Right atrium auricular region (tissue), 2 donors: ENCODE results near the gene RIMS1. TPM values are rescaled to one million over a fixed set of nuclear protein-coding genes. Genes with fewer than 3 reads are reported as not detected.

Experiments used
- DNase-seq: peaks from one replicate; pipeline ENCODE4 v3.0.0-alpha.2; 2019; ENCODE audit warnings: low spot score
- H3K27ac ChIP-seq, 2 donors: fragments of 200-600 bp; sonication (generic); 1 replicate in 1 of 2; 2 replicates in 1 of 2; pipeline ENCODE4 v1.5.1; 2016 to 2019
- H3K27me3 ChIP-seq, 2 donors: fragments of 200-600 bp; sonication (generic); one replicate each; pipeline versions ENCODE4 v1.5.1 to v1.6.0; 2017 to 2019
- H3K36me3 ChIP-seq: fragments of 200-600 bp; sonication (generic); one replicate; pipeline ENCODE4 v1.5.1; 2016
- H3K4me1 ChIP-seq, 2 donors: fragments of 200-600 bp; sonication (generic); one replicate each; pipeline versions ENCODE4 v1.5.1 to v1.6.0; 2017 to 2019
- H3K4me3 ChIP-seq, 2 donors: fragments of 200-600 bp; sonication (generic); 1 replicate in 1 of 2; 2 replicates in 1 of 2; pipeline ENCODE4 v1.5.1; 2017 to 2019; ENCODE audit warnings: mild to moderate bottlenecking in 1 of 2, moderate library complexity in 1 of 2
- H3K9me3 ChIP-seq, 2 donors: fragments of 200-600 bp; sonication (generic); one replicate each; pipeline ENCODE4 v1.5.1; 2019
- total RNA-seq, 2 donors: library from RNA; depleted of rRNA; stranded (reverse); fragments of >200 nt; gene quantifications; one replicate each; pipeline ENCODE4 v1.1.0, GENCODE V29; 2016
- TF ChIP-seq, protein P1 (sequence below), 2 donors: fragments of 200-600 bp; sonication (generic); IDR thresholded peaks; one replicate each; pipeline ENCODE4 v1.5.1; 2019; ENCODE audit warnings: antibody characterized with exemption in 2 of 2

RIMS1 gene
- total RNA-seq, 2 donors from 2014 or later = 0.55 to 1.3 TPM

DNA sequence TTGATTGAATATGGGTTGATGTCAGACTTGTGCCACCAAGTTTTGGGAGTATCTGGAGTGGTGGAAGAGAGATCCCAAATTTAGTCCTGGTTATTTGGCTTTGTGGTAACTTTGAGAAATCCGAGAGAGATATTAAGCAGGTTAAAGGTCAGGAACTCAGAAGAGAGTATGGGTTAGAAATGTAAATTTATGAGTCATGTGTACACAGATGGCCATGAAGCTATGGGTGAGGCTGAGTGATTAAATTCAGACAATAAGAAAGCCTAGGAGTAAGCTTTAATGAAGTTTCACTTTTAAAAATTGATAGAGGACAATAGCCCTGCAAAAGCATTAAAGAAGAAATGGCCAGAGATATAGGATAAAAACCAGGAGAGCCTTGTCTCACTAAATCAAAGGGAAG, 14.3 kb downstream of the RIMS1 start:
- TF ChIP-seq, protein P1, sequence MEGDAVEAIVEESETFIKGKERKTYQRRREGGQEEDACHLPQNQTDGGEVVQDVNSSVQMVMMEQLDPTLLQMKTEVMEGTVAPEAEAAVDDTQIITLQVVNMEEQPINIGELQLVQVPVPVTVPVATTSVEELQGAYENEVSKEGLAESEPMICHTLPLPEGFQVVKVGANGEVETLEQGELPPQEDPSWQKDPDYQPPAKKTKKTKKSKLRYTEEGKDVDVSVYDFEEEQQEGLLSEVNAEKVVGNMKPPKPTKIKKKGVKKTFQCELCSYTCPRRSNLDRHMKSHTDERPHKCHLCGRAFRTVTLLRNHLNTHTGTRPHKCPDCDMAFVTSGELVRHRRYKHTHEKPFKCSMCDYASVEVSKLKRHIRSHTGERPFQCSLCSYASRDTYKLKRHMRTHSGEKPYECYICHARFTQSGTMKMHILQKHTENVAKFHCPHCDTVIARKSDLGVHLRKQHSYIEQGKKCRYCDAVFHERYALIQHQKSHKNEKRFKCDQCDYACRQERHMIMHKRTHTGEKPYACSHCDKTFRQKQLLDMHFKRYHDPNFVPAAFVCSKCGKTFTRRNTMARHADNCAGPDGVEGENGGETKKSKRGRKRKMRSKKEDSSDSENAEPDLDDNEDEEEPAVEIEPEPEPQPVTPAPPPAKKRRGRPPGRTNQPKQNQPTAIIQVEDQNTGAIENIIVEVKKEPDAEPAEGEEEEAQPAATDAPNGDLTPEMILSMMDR (IDR thresholded peaks at IDR 0.05) = no peak
- DNase-seq = no peak
- H3K9me3 ChIP-seq = no peaks in the 10 kb centered on the region

DNA sequence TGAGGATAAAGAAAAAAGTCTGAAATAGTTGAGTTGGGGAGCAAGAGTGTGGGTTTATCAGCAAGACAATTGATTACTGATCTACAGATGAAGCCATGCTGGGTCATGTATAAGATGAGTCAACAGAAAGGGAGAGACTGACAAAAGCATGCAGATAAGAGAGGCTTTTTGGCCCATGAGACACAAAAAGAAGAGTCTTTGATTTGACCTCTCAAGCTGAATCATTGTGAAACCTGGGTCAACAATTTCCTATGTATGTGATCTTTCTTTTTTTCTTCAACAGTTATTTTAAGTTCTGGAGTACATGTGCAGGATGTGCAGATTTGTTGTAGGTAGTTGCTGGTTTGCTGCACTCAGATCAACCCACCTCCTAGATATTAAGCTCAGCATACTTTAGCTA, 15.9 kb downstream of the RIMS1 start:
- Histone ChIP-seq H3K27me3 (no peaks in the 10 kb centered on the region), H3K4me3 (no peak overlapping the region), H3K27ac (no peak overlapping the region), H3K36me3 (no peaks in the 10 kb centered on the region), H3K4me1 (no peaks in the 10 kb centered on the region), H3K9me3 (no peaks in the 10 kb centered on the region)
- TF ChIP-seq, protein P1 (IDR thresholded peaks at IDR 0.05) = no peak
- DNase-seq = no peak

More for the DNA sequence above, 14.3 kb downstream of the RIMS1 start:
- Histone ChIP-seq H3K4me1 (no peaks in the 10 kb centered on the region), H3K4me3 (no peak overlapping the region), H3K27me3 (no peaks in the 10 kb centered on the region), H3K36me3 (no peaks in the 10 kb centered on the region), H3K27ac (no peak overlapping the region)

DNA sequence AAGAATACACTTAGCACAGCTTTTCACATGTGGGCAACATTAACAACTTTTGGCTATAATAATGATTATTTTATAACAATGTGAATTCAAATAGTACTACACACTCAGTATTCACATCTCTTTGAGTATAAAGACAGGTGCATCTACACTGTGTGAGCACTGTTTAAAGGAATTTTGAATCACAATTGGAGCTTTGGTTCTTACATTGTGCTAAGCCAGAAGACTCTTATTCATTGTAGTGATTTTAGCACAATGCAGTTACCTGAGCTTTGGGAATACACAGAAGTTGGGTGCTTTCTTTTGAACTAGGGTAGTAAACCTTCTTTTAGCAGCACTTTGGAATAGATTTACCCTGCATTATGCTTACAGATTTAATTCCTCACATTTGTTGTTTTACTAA, 20.5 kb downstream of the RIMS1 start:
- H3K4me1 ChIP-seq = no peaks in the 10 kb centered on the region
- H3K27me3 ChIP-seq = no peaks in the 10 kb centered on the region
- no peak overlapping the region for H3K27ac ChIP-seq
- DNase-seq = no peak
- H3K4me3 ChIP-seq = no peak overlapping the region
- TF ChIP-seq, protein P1 (IDR thresholded peaks at IDR 0.05) = no peak
- no peaks in the 10 kb centered on the region for H3K9me3 ChIP-seq
- no peaks in the 10 kb centered on the region for H3K36me3 ChIP-seq

DNA sequence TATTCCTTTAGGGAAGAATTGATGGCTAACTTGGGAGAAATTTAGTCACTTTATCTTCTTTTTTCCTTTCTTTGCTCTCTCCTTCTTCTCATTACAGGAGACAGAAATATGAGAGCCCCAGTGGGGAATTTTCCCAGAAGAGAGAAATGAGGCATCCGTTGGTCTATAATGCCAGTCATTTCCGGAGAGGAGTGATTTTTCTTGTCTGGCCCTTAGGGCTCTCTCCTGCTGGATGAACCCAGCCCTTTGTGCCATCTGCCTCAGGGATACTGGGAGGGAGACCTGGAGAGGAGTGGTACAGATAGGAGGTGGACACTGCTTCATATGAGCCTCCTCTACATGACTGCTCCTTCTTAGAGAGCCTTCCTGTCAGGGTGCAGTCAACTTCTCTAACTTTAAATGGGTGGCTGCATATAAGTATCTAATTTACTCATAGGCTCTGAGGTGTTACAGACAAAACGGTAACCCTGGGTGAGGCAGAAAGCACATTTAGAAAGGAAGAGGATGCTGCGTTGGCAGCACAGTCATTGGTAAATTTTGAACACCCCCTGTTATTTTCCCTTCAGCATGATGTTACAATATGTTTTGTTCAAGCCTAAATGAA, 21.9 kb downstream of the RIMS1 start:
- no peak for DNase-seq
- Histone ChIP-seq H3K27me3 (no peaks in the 10 kb centered on the region), H3K27ac (no peak overlapping the region), H3K36me3 (no peaks in the 10 kb centered on the region), H3K9me3 (no peaks in the 10 kb centered on the region), H3K4me1 (no peaks in the 10 kb centered on the region), H3K4me3 (no peak overlapping the region)
- TF ChIP-seq, protein P1 (IDR thresholded peaks at IDR 0.05) = no peak

DNA sequence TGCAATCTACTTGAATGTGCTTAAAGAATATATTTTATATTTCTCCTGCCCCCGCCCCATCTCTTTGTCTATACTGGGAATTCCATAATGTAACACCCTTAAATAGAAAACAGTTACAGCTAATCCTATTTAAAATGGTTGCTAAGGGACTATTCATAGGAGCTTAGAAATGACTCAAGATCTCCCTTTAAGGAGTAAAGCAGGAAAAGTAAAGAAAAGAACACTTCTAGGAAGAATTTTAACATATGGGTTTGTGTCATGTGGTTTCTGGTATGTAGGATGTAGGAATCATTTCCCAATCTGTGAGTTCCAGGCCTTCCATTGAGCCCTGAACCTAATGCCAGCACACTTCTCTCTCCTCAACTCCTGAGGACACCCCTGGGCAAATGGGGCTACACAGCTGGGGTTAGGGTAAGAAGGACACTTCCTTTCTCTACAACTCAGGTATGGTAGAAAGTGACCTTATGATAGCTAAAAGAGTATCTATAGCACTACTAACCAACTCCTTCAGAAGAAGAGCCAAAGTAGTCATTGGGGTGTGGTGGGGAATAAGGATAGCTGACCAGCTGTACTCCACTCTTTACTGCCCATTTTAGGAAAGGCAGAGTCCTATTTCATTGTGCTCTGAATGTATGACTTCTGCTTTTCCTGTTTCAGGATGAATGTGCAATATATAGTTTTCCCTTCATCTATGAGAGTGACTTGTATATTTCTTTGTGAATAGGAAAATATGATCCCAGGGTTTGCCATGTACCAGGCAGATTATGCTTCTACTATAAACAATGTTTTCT, 27.3 kb downstream of the RIMS1 start:
- H3K4me3 ChIP-seq = no peak overlapping the region
- H3K4me1 ChIP-seq = no peaks in the 10 kb centered on the region
- H3K27me3 ChIP-seq = no peaks in the 10 kb centered on the region
- no peaks in the 10 kb centered on the region for H3K36me3 ChIP-seq
- no peak for DNase-seq
- no peaks in the 10 kb centered on the region for H3K9me3 ChIP-seq
- H3K27ac ChIP-seq = no peak overlapping the region
- TF ChIP-seq, protein P1 (IDR thresholded peaks at IDR 0.05) = no peak
